ENCODE data around the gene LHFPL5. TPM values are rescaled to one million over a fixed set of nuclear protein-coding genes. Genes with fewer than 3 reads are reported as not detected.

Gene LHFPL5
- total RNA-seq, 2 donors from 2014 or later, result not detected

DNA sequence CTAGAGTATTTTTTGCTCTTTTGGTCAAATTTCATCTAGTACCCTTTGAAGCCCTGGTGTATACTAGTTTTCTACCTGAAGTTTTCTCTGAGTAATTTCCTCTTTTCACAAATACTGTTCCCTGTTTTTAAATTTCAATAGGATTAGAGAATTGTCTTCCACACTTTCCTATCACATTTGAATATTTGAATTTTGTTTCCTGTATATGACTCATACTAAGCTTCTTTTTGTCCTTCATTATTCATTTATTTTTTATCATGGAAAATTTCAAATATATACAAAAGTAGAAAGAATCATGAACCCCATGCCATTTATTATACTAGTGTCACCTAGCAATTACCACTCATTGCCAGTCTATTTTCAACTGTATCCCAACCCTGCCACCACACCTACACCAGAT, 52.7 kb downstream of the LHFPL5 start:
- H3K27me3 ChIP-seq (ENCODE audit: control insufficient read depth, insufficient read depth, low read length, poor library complexity, severe bottlenecking), result no peaks in the 10 kb centered on the region
- no peak overlapping the region for H3K4me3 ChIP-seq (ENCODE audit: low read length)
- H3K9me3 ChIP-seq (ENCODE audit: control insufficient read depth, low read length), result no peaks in the 10 kb centered on the region
- Mint-ChIP-seq H3K27me3 (ENCODE audit: insufficient read depth) (no peaks in the 10 kb centered on the region), H3K27ac (peak overlapping the region; percentile 78), H3K36me3 (ENCODE audit: low read depth) (peaks cover 91% of the 10 kb centered on the region), H3K4me1 (peaks cover 13% of the 10 kb centered on the region), H3K4me3 (no peak overlapping the region), H3K9me3 (peaks cover 5% of the 10 kb centered on the region)
- H3K27ac ChIP-seq (ENCODE audit: low read depth, low read length), result no peak overlapping the region
- no peak for DNase-seq
- H3K36me3 ChIP-seq (ENCODE audit: control insufficient read depth, insufficient read depth, low read length), result peaks cover 92% of the 10 kb centered on the region
- TF ChIP-seq, protein P1, sequence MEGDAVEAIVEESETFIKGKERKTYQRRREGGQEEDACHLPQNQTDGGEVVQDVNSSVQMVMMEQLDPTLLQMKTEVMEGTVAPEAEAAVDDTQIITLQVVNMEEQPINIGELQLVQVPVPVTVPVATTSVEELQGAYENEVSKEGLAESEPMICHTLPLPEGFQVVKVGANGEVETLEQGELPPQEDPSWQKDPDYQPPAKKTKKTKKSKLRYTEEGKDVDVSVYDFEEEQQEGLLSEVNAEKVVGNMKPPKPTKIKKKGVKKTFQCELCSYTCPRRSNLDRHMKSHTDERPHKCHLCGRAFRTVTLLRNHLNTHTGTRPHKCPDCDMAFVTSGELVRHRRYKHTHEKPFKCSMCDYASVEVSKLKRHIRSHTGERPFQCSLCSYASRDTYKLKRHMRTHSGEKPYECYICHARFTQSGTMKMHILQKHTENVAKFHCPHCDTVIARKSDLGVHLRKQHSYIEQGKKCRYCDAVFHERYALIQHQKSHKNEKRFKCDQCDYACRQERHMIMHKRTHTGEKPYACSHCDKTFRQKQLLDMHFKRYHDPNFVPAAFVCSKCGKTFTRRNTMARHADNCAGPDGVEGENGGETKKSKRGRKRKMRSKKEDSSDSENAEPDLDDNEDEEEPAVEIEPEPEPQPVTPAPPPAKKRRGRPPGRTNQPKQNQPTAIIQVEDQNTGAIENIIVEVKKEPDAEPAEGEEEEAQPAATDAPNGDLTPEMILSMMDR (conservative IDR thresholded peaks at IDR 0.05), result no peak
- H3K9ac ChIP-seq (ENCODE audit: extremely low read depth, low read length, poor library complexity, severe bottlenecking), result no peak overlapping the region
- H3K4me1 ChIP-seq (ENCODE audit: control insufficient read depth, insufficient read depth, low read length), result no peaks in the 10 kb centered on the region

DNA sequence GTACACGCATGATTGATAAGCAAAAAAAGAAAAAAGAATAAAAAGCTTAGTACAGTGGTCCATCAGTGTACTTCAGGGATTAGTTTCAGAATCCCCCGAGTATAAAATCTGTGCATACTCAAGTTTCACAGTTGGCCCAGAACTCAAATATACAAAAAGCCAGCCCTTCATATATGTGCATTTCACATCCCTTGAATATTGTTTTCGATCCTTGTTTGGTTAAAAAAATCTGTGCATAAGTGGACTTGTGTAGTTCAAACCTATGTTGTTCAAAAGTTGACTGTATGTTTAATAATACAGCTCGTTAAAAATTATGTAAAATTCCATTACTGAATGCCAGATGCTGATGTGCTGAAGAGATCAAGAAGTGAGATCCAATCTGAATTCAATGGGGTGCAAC, 54.2 kb downstream of the LHFPL5 start:
- Histone ChIP-seq H3K36me3 (ENCODE audit: control insufficient read depth, insufficient read depth, low read length) (peaks cover 86% of the 10 kb centered on the region), H3K9me3 (ENCODE audit: control insufficient read depth, low read length) (peaks cover 9% of the 10 kb centered on the region), H3K4me1 (ENCODE audit: control insufficient read depth, insufficient read depth, low read length) (no peaks in the 10 kb centered on the region), H3K27me3 (ENCODE audit: control insufficient read depth, insufficient read depth, low read length, poor library complexity, severe bottlenecking) (no peaks in the 10 kb centered on the region), H3K4me3 (ENCODE audit: low read length) (no peak overlapping the region), H3K9ac (ENCODE audit: extremely low read depth, low read length, poor library complexity, severe bottlenecking) (no peak overlapping the region), H3K27ac (ENCODE audit: low read depth, low read length) (no peak overlapping the region)
- Mint-ChIP-seq H3K9me3 (peaks cover 15% of the 10 kb centered on the region), H3K36me3 (ENCODE audit: low read depth) (peaks cover 88% of the 10 kb centered on the region), H3K27ac (no peak overlapping the region), H3K4me1 (peaks cover 13% of the 10 kb centered on the region), H3K27me3 (ENCODE audit: insufficient read depth) (no peaks in the 10 kb centered on the region), H3K4me3 (no peak overlapping the region)
- 87 to 99% methylated on average over 3 to 4 of the region's 4 CpGs for WGBS, 2 experiments (ENCODE audit: insufficient coverage in 1 of 2, insufficient read length in 1 of 2)
- no peak for DNase-seq
- TF ChIP-seq, protein P1 (conservative IDR thresholded peaks at IDR 0.05), result no peak

Other genes with a start within 250 kb of the LHFPL5 start
- 10 to 100 TPM; 27.0 to 53.3 TPM for gene FKBP5, start 116.4 kb upstream of the LHFPL5 start, total RNA-seq
- under 1 TPM; 0.57 to 0.93 TPM for gene ARMC12, start 68.3 kb upstream of the LHFPL5 start, total RNA-seq
- gene CLPSL2, start 28.8 kb upstream of the LHFPL5 start, total RNA-seq, result 1 to 10 TPM; 1.1 to 2.1 TPM
- not detected for gene CLPSL1, start 24.3 kb upstream of the LHFPL5 start, total RNA-seq
- not detected for gene CLPS, start 8.0 kb upstream of the LHFPL5 start, total RNA-seq
- gene SRPK1, start 115.7 kb downstream of the LHFPL5 start, total RNA-seq, result 10 to 100 TPM; 86.2 to 98.5 TPM
- gene SLC26A8, start 219.3 kb downstream of the LHFPL5 start, total RNA-seq, result not detected
- 10 to 100 TPM; 36.4 to 40.6 TPM for gene MAPK14, start 222.5 kb downstream of the LHFPL5 start, total RNA-seq